HG03064 (cell line): ENCODE data around the gene FAM13A.

Source experiments
- ATAC-seq: cut with Tn5 transposase; IDR thresholded peaks from one replicate; pipeline ENCODE4 v1.9.1; 2021; ENCODE audit warnings: low read depth; ENCODE audit not compliant: unreplicated experiment

FAM13A gene

DNA sequence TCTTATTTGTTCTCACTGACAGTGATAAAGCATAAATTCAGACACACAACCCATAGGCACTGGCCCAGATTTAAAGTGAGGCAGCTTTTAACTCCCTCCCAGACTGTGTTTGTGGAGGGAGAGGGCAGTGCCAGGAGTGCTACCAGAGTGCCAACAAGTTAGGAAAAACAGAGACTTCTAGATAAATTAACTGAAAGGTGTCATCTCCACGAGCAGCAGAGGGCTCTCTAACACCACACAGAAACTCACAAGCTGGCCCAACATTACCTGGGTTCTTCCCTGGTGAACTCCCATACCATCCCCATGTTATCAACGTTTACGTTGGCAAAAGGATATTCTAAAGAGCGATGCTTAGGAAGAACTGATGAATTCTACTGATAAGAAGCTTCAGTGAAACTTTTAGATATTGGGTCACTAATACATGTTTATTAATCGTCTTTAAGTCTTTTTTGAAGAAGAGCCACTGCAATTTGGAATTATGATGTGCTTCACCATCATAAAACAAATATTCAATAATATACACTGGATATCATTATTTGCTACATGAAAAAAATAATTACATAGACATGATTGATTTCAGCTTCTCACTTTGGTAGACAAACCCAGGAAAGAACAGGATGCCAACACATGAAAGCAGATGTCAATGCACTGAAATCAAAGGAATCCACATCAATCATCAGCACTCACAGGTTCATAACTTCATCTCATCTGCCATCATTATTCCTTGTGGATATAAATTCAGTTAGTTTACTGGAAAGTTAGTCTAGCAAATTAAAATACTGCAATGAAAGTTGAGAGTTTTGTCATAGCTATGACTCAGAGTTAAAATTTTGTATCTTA lies 238.1 kb downstream of the FAM13A start:
- ATAC-seq: no peak

DNA sequence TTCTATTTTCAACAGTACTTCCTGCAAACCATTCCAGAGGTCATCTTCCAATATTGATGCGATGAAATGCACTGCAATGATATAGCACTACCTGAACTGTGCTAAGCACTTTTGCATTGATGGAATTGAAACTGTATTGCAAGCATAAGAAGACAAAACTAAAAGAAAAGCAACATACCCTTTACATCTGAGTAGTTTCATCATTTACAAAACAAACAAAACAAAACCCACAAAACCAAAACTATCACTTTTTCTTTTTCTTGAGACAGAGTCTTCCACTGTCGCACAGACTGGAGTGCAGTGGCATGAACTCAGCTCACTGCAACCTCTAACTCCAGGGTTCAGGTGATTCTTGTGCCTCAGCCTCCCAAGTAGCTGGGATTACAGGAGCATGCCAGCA lies 239.2 kb downstream of the FAM13A start:
- ATAC-seq: no peak

- no peak for ATAC-seq
These were observed 240.6 kb downstream of the FAM13A start for GRCh38 chr4:88816360-88816759.

- no peak for ATAC-seq
These were observed 242.9 kb downstream of the FAM13A start for GRCh38 chr4:88814043-88814617.

- no peak for ATAC-seq
These were observed 244.0 kb downstream of the FAM13A start for GRCh38 chr4:88813013-88813412.

DNA sequence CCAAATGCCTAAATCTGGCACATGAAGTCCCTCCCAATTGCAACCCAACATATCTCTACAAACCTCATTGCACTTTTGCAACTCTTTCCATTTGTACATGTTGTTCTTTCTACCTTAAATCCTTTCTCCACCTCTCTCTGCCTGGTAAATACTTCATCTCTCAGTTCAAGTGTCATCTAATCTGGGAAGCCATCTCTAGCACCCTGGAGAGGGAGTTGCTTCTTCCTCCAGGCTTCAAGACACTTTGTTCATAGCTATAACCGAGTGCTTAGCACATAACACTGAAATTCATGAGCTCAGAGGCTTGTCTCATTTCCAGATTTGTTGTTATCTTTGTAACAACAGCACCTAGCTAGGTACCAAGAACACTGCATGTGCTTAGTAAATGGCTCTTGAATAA lies 244.6 kb downstream of the FAM13A start:
- no peak for ATAC-seq

DNA sequence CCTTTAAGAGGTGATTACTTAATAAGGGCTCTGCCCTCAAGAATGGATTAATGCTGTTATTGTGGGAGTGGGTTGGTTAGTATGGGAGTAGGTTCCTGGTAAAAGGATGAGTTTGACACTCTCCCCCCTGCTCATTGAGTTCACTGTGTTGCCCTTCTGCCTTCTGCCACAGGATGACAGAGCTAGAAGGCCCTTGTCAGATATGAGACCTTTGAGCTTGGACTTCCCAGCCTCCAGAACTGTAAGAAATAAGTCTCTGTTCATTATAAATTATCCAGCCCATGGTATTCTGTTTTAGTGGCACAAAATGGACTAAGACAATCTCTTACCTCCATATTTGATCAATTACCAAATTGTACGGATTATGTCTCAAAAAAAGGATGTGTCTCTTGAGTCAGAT lies 245.1 kb downstream of the FAM13A start:
- ATAC-seq: no peak

GRCh38 chr4:88810325-88810724 lies 246.7 kb downstream of the FAM13A start:
- no peak for ATAC-seq

DNA sequence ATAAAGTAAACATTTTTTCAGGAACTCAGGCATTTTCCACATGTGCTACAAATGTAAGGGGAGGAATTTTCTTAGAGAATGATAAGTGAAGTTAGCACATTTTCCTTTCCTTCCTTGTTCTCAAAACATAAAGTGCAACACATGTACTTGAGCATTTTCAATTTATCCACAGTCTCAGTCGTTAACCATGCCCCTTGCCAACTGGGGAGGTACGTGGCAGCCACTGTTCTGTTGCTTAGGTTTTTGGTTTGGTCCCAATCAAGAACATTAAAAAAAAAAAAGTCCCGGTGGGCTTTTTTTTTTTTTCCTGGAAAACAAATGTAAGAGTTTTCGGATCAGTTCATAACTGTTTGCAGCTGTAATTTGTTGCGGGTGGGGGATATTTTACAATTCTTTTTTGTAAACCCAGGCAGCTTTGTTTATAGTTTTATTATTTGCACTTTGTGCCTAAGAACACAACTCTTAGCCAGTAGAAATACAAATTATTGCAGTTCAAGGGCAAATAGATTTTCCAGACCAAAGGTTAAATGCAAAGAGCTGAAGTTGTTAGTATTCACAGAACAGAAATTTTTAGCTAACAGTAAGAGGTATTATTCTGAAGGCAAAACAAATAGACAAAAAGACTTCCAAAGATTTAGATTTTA lies 247.3 kb downstream of the FAM13A start:
- no peak for ATAC-seq

- no peak for ATAC-seq
These were observed 247.9 kb downstream of the FAM13A start for GRCh38 chr4:88809101-88809500.

DNA sequence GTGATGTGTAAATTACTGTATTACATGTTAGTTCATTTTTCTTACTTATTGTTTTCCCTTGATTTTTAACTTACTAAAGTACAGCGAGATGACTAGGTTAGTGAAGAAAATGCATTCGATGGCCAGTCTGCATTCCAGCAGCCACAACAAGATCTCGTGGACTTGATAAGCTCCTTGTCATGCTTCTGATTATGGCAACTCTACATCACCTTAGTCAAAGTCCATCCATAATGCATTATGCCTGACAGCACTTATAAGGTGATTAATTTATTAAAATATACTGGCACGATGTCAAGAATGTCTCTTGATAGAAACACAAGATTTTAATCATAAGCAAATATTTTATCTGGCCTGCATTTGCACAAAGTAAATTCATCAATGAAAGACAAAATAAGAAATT lies 249.5 kb downstream of the FAM13A start:
- ATAC-seq: no peak

DNA sequence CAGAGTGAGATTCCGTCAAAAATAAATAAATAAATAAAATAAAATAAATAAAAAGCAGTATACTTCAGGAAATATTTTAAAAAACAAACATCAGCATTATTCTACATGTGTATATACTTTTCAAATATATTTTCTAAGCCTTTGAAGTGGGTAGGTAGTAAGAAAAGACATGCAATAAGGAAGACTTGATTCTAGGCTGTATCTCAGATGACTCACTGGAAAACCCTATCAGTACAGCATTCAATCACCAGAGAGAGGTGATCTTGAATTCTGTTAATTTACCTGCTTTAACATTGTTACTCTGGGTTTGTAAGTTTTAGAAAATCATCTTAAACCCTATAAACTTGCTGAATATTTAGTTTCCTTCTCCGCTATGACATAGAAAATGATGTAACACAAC lies 252.8 kb downstream of the FAM13A start:
- ATAC-seq: no peak

GRCh38 chr4:88803600-88804096 lies 253.3 kb downstream of the FAM13A start:
- peak; percentile 55 for ATAC-seq

DNA sequence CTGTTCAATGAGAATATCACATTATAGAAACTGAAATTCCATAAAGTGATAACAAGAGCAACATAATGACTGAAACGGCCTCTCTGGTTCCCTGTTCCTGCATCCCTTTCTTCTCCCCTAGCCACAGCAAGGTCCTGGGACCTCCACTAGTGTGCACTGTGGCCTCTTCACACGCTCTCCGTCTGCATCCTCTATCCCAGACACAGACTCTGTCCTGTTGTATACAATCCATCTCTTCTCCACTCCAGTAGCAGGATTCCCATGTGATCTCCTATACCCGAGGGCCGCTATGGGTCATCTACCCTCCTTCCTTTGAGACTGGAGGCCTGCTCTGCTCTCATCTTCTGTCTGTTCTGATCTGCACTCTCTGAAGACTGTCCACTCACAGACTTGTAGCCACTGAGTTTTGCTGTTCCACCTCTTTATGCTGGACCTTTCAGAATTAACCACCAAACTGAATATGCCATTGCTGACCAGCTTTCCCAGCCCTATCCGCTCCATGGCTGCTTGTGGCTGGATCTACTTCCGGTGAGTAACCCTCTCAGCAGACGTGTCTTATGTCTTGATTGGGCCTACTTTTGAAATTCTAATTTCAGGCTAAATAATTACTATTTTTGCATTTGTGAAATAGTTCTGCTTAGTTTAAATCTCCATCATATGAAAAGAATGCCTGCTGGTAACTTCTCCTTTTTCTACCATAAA lies 254.2 kb downstream of the FAM13A start:
- no peak for ATAC-seq

DNA sequence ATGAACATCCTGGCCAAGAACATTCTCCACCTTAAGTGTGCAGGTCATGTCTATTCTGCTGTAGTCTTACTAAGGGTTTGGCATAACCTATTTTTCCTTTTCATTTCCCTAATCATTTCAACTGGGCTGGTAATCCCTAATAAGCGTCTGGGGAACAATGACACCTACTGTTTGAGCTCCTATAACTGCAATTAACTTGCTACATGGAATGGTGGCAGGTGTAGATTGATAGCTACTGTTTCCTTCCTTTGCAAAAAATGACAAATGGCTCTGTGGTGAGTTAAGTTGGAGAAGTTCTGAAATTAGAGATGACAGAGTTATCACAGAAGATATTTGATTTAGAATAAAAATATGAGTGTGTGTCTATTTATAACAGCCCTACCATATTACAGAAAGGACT lies 254.8 kb downstream of the FAM13A start:
- no peak for ATAC-seq

- ATAC-seq: no peak
These were observed 257.1 kb downstream of the FAM13A start for GRCh38 chr4:88799900-88800299.

DNA sequence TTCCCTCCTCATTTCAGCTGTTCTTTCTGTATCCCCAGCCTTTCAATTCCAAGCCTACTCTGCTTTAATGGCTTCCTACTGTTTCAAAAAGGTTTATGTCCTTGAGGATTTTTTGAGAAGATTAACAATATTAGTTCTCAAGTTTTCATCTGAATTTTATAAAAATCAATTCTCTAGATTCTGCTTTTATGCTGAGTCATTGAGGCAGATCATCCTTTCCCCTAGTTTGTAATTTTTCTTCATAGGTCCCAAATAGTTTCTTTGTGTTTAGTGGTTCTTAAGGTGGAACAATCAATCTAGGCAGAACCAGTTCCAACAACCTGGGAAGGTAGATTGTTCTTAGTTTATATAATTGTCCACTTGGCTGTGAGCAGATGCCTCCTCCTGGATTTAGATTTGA lies 259.3 kb downstream of the FAM13A start:
- no peak for ATAC-seq

GRCh38 chr4:88796545-88796944 lies 260.4 kb downstream of the FAM13A start:
- ATAC-seq: no peak

DNA sequence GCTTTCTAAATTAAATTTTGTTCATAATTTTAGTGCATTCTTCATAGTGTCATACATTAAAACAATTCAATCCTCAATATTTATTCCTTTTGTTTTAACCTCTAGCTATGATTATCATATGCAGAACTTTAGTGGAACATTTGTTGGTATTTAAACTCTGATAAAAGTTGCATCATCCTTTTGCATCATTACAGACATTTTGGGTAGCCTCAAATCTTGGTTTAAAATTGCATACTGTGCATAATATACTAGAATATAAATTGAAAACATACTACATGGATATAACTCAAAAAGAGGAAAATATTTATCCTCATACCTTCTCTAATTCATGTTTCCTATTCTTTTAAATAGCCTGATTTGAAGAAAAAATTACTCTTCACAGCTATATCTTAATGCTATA lies 262.0 kb downstream of the FAM13A start:
- no peak for ATAC-seq

DNA sequence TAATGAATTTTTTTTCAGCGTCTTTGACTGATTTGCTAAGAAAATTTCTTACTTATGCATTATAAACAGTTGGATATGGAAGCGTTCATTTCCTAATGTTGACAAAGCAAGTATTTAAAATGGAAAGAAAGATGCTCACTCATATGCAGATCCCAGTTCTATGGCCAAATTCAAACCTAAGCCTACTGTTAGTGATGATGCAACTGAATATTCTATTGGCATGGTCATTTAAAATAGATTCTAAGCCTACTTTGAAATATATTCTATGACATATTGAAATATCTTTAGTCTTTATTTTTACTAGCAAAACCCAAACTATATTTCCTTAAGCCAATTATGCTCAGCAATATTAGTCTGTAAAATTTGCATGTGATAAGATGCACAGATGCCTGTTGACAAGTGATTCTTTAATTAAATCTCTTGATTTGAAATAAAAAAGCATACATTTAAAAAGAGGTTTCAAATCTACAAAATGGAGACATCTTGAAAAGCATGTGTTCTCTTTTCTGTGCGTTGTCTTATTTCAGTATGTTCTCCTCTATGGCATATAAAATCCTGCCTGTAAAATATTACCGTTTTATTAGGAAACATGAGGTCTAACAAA lies 262.8 kb downstream of the FAM13A start:
- no peak for ATAC-seq

GRCh38 chr4:88793475-88793874 lies 263.5 kb downstream of the FAM13A start:
- ATAC-seq: no peak
